K562 (cell line): ENCODE data around the gene TM2D3. TPM values are rescaled to one million over a fixed set of nuclear protein-coding genes. Genes with fewer than 3 reads are reported as not detected.

Experiments used
- IRF2 ChIP-seq: sonication (generic); formaldehyde crosslinking; IDR thresholded peaks from 2 replicates; pipeline ENCODE4 v1.8.1; 2022; ENCODE audit warnings: mild to moderate bottlenecking, missing genetic modification reagents
- MEF2D ChIP-seq: conservative IDR thresholded peaks from 2 replicates; pipeline ENCODE4 v1.6.1; 2016; ENCODE audit warnings: low read depth, missing genetic modification characterization, missing compliant biosample characterization
- NCOA1 ChIP-seq: fragments of 450-650 bp; IDR thresholded peaks from 2 replicates; pipeline ENCODE4 v1.6.1; 2016; ENCODE audit warnings: low read depth
- SLC30A9 ChIP-seq: fragments of 250-450 bp; sonication (Bioruptor Pico); IDR thresholded peaks from 2 replicates; pipeline ENCODE4 v1.8.0; 2022; ENCODE audit warnings: mild to moderate bottlenecking, moderate library complexity
- SMAD1 ChIP-seq: fragments of 150-350 bp; IDR thresholded peaks from 2 replicates; pipeline ENCODE4 v1.6.1; 2014; ENCODE audit warnings: low read length, low read depth; ENCODE audit not compliant: partially characterized antibody
- ZNF263 ChIP-seq: sonication (generic); formaldehyde crosslinking; IDR thresholded peaks from 2 replicates; pipeline ENCODE4 v1.8.0; 2022; ENCODE audit warnings: mild to moderate bottlenecking, missing genetic modification reagents, borderline replicate concordance
- ZNF347 ChIP-seq: fragments of 450-650 bp; formaldehyde crosslinking; IDR thresholded peaks from 2 replicates; pipeline ENCODE4 v1.4.0; 2020; ENCODE audit warnings: low read depth, mild to moderate bottlenecking, moderate library complexity
- ZNF830 ChIP-seq: fragments of 250-450 bp; sonication (Bioruptor Pico); IDR thresholded peaks from 2 replicates; pipeline ENCODE4 v1.5.0; 2021; ENCODE audit warnings: mild to moderate bottlenecking
- polyA plus RNA-seq, 8 experiments: library from polyadenylated mRNA; depleted of rRNA in 4 of 8; stranded (reverse) in 5 of 8; unstranded in 3 of 8; fragments of >200 nt; fragmentation: Nextera tagmentation in 2 of 8; fragmentation: Illumina TruSeq in 1 of 8; extraction: Ambion mirVana in 2 of 8; extraction: Trizol in 1 of 8; gene quantifications; 2 replicates each; pipeline versions ENCODE4 v1.2.1 to v1.2.3, GENCODE V29; 2011 to 2014; ENCODE audit warnings: inconsistent platforms in 1 of 8, missing spikeins in 1 of 8
- total RNA-seq, 7 experiments: library from RNA; depleted of rRNA in 6 of 7; stranded (reverse); fragments of >200 nt in 6 of 7; fragmentation: Illumina TruSeq in 2 of 7; extraction: Trizol in 2 of 7; gene quantifications; 2 replicates each; pipeline versions ENCODE4 v1.2.1 to v1.2.3, GENCODE V29; 2011 to 2021; ENCODE audit warnings: low replicate concordance in 1 of 7
- TF ChIP-seq, protein P1 (sequence below): fragments of 450-650 bp; IDR thresholded peaks from 2 replicates; pipeline ENCODE4 v1.6.1; 2016; ENCODE audit warnings: mild to moderate bottlenecking, moderate library complexity
- TF ChIP-seq, protein P2 (sequence below): fragments of 250-450 bp; sonication (Bioruptor Pico); IDR thresholded peaks from 2 replicates; pipeline ENCODE4 v1.5.0; 2021; ENCODE audit warnings: mild to moderate bottlenecking, borderline replicate concordance
- TF ChIP-seq, protein P3 (sequence below): fragments of 450-650 bp; IDR thresholded peaks from one replicate; pipeline ENCODE4 v1.6.1; 2018; ENCODE audit warnings: mild to moderate bottlenecking, moderate library complexity; ENCODE audit not compliant: partially characterized antibody
- TF ChIP-seq, protein P4 (sequence below): fragments of 250-450 bp; sonication (Bioruptor Pico); IDR thresholded peaks from 2 replicates; pipeline ENCODE4 v1.8.0; 2021; ENCODE audit warnings: mild to moderate bottlenecking, moderate library complexity

The TM2D3 gene
- total and polyA plus RNA-seq, 9 of the 15 experiments (the other 6 are each of a cell fraction or from before 2014, with no cell fraction given) = 16.5 to 67.9 (median 31.3) TPM

DNA sequence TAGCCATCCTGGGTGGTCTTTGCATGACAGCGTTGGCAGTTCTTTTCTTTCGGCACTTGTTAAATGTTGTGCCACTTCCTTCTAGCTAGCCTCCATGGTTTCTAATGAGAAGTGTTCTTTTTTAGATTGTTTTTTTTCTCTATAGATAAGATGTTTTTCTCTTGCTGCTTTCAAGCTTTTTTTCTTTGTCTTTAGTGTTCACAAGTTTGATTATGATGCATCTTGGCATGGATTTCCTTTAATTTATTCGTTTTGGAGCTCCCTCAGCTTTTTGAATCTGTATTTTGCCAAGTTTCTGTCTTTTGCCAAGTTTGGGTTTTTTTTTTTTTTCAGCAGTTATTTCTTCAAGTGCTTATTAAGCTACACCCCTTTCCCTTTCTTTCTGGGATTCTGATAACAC is 53.1 kb downstream of the TM2D3 start (continued):
- TF ChIP-seq, protein P1, sequence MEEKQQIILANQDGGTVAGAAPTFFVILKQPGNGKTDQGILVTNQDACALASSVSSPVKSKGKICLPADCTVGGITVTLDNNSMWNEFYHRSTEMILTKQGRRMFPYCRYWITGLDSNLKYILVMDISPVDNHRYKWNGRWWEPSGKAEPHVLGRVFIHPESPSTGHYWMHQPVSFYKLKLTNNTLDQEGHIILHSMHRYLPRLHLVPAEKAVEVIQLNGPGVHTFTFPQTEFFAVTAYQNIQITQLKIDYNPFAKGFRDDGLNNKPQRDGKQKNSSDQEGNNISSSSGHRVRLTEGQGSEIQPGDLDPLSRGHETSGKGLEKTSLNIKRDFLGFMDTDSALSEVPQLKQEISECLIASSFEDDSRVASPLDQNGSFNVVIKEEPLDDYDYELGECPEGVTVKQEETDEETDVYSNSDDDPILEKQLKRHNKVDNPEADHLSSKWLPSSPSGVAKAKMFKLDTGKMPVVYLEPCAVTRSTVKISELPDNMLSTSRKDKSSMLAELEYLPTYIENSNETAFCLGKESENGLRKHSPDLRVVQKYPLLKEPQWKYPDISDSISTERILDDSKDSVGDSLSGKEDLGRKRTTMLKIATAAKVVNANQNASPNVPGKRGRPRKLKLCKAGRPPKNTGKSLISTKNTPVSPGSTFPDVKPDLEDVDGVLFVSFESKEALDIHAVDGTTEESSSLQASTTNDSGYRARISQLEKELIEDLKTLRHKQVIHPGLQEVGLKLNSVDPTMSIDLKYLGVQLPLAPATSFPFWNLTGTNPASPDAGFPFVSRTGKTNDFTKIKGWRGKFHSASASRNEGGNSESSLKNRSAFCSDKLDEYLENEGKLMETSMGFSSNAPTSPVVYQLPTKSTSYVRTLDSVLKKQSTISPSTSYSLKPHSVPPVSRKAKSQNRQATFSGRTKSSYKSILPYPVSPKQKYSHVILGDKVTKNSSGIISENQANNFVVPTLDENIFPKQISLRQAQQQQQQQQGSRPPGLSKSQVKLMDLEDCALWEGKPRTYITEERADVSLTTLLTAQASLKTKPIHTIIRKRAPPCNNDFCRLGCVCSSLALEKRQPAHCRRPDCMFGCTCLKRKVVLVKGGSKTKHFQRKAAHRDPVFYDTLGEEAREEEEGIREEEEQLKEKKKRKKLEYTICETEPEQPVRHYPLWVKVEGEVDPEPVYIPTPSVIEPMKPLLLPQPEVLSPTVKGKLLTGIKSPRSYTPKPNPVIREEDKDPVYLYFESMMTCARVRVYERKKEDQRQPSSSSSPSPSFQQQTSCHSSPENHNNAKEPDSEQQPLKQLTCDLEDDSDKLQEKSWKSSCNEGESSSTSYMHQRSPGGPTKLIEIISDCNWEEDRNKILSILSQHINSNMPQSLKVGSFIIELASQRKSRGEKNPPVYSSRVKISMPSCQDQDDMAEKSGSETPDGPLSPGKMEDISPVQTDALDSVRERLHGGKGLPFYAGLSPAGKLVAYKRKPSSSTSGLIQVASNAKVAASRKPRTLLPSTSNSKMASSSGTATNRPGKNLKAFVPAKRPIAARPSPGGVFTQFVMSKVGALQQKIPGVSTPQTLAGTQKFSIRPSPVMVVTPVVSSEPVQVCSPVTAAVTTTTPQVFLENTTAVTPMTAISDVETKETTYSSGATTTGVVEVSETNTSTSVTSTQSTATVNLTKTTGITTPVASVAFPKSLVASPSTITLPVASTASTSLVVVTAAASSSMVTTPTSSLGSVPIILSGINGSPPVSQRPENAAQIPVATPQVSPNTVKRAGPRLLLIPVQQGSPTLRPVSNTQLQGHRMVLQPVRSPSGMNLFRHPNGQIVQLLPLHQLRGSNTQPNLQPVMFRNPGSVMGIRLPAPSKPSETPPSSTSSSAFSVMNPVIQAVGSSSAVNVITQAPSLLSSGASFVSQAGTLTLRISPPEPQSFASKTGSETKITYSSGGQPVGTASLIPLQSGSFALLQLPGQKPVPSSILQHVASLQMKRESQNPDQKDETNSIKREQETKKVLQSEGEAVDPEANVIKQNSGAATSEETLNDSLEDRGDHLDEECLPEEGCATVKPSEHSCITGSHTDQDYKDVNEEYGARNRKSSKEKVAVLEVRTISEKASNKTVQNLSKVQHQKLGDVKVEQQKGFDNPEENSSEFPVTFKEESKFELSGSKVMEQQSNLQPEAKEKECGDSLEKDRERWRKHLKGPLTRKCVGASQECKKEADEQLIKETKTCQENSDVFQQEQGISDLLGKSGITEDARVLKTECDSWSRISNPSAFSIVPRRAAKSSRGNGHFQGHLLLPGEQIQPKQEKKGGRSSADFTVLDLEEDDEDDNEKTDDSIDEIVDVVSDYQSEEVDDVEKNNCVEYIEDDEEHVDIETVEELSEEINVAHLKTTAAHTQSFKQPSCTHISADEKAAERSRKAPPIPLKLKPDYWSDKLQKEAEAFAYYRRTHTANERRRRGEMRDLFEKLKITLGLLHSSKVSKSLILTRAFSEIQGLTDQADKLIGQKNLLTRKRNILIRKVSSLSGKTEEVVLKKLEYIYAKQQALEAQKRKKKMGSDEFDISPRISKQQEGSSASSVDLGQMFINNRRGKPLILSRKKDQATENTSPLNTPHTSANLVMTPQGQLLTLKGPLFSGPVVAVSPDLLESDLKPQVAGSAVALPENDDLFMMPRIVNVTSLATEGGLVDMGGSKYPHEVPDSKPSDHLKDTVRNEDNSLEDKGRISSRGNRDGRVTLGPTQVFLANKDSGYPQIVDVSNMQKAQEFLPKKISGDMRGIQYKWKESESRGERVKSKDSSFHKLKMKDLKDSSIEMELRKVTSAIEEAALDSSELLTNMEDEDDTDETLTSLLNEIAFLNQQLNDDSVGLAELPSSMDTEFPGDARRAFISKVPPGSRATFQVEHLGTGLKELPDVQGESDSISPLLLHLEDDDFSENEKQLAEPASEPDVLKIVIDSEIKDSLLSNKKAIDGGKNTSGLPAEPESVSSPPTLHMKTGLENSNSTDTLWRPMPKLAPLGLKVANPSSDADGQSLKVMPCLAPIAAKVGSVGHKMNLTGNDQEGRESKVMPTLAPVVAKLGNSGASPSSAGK = no peak
- TF ChIP-seq, protein P2, sequence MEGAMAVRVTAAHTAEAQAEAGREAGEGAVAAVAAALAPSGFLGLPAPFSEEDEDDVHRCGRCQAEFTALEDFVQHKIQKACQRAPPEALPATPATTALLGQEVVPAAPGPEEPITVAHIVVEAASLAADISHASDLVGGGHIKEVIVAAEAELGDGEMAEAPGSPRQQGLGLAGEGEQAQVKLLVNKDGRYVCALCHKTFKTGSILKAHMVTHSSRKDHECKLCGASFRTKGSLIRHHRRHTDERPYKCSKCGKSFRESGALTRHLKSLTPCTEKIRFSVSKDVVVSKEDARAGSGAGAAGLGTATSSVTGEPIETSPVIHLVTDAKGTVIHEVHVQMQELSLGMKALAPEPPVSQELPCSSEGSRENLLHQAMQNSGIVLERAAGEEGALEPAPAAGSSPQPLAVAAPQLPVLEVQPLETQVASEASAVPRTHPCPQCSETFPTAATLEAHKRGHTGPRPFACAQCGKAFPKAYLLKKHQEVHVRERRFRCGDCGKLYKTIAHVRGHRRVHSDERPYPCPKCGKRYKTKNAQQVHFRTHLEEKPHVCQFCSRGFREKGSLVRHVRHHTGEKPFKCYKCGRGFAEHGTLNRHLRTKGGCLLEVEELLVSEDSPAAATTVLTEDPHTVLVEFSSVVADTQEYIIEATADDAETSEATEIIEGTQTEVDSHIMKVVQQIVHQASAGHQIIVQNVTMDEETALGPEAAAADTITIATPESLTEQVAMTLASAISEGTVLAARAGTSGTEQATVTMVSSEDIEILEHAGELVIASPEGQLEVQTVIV (CRISPR knock-in tag) = no peak
- TF ChIP-seq SLC30A9 (CRISPR knock-in tag) = no peak
- no peak for TF ChIP-seq IRF2 (CRISPR knock-in tag)
- TF ChIP-seq ZNF263 (CRISPR knock-in tag) = no peak
- TF ChIP-seq SMAD1 = no peak
- TF ChIP-seq, protein P3, sequence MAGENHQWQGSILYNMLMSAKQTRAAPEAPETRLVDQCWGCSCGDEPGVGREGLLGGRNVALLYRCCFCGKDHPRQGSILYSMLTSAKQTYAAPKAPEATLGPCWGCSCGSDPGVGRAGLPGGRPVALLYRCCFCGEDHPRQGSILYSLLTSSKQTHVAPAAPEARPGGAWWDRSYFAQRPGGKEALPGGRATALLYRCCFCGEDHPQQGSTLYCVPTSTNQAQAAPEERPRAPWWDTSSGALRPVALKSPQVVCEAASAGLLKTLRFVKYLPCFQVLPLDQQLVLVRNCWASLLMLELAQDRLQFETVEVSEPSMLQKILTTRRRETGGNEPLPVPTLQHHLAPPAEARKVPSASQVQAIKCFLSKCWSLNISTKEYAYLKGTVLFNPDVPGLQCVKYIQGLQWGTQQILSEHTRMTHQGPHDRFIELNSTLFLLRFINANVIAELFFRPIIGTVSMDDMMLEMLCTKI = no peak
- no peak for TF ChIP-seq NCOA1
- TF ChIP-seq ZNF347 = no peak
- no peak for TF ChIP-seq MEF2D (tag)
- TF ChIP-seq, protein P4, sequence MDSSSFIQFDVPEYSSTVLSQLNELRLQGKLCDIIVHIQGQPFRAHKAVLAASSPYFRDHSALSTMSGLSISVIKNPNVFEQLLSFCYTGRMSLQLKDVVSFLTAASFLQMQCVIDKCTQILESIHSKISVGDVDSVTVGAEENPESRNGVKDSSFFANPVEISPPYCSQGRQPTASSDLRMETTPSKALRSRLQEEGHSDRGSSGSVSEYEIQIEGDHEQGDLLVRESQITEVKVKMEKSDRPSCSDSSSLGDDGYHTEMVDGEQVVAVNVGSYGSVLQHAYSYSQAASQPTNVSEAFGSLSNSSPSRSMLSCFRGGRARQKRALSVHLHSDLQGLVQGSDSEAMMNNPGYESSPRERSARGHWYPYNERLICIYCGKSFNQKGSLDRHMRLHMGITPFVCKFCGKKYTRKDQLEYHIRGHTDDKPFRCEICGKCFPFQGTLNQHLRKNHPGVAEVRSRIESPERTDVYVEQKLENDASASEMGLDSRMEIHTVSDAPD = no peak
- no peak for TF ChIP-seq ZNF830 (CRISPR knock-in tag)
